Gastrocnemius medialis (tissue), 4 donors: Measurements from ENCODE around the gene MGMT.

Experiments used
- POLR2A ChIP-seq, 2 donors: fragments of 450-650 bp; IDR thresholded peaks; one replicate each; pipeline ENCODE4 v1.6.1; 2017; ENCODE audit warnings: antibody characterized with exemption in 2 of 2, mild to moderate bottlenecking in 2 of 2, moderate library complexity in 2 of 2
- TF ChIP-seq, protein P1 (sequence below), 5 experiments: fragments of 450-650 bp in 3 of 5; fragments of 200-600 bp in 2 of 5; sonication (generic) in 2 of 5; IDR thresholded peaks in 4 of 5; conservative IDR thresholded peaks in 1 of 5; 1 replicate in 4 of 5; 2 replicates in 1 of 5; pipeline ENCODE4 v1.5.1; 2016 to 2019; ENCODE audit warnings: antibody characterized with exemption in 5 of 5, mild to moderate bottlenecking in 3 of 5, moderate library complexity in 3 of 5

DNA sequence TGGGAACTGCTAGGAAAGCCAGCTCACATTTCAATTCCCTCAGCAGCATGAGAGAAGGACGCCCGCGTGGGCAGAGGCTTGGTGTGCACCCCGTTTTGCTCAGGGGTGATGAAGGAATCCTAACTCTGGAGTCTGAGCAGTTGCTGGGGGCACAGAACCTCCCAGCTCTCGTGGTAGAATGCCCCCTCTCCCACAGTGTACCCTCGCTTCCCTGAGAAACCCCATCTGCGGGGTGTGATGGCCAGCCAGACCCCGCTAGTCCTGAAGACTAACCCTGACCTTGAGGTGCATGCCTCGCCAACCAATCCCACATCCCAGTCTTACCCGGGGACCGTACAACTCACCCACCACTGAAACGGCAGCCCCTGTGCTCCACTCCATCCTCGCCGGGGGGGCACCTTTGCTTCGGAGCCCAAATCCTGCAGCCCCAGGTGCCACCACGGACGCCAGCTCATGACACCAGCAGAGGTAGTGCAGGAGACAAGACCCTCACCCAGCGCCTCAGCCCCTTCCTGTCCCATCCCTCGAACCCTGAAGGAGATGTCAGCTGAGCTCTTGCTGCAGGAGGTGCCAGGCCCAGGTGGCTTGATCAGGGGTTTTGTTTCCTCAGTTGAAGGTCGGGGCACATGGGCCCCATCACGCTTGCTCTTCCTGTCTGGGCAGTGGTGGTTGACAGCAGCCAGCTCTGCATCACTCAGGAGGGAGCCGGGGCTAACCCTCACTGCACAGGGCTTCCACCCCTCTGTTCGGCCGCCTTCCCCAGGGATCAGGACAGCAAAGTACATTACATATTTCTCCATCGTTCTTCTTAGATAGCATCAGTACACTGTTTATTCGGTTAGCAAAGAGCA is 236.5 kb downstream of the MGMT start:
- no peak for TF ChIP-seq POLR2A (IDR thresholded peaks at IDR 0.05)
- TF ChIP-seq, protein P1, sequence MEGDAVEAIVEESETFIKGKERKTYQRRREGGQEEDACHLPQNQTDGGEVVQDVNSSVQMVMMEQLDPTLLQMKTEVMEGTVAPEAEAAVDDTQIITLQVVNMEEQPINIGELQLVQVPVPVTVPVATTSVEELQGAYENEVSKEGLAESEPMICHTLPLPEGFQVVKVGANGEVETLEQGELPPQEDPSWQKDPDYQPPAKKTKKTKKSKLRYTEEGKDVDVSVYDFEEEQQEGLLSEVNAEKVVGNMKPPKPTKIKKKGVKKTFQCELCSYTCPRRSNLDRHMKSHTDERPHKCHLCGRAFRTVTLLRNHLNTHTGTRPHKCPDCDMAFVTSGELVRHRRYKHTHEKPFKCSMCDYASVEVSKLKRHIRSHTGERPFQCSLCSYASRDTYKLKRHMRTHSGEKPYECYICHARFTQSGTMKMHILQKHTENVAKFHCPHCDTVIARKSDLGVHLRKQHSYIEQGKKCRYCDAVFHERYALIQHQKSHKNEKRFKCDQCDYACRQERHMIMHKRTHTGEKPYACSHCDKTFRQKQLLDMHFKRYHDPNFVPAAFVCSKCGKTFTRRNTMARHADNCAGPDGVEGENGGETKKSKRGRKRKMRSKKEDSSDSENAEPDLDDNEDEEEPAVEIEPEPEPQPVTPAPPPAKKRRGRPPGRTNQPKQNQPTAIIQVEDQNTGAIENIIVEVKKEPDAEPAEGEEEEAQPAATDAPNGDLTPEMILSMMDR (IDR thresholded peaks at IDR 0.05 in 4 of 5, conservative IDR thresholded peaks at IDR 0.05 in 1 of 5): no peak
